Endodermal cell (in vitro differentiated cells): Measurements from ENCODE around the gene SEMA6D. TPM values are rescaled to one million over a fixed set of nuclear protein-coding genes. Genes with fewer than 3 reads are reported as not detected.

Experiments used
- DNase-seq: peaks from one replicate; pipeline ENCODE4 v3.0.0-alpha.2; 2017
- H3K27ac ChIP-seq: 2 replicates; pipeline ENCODE4 v1.5.1; 2013; ENCODE audit warnings: mild to moderate bottlenecking, low read depth, low read length, moderate library complexity
- H3K27me3 ChIP-seq: 2 replicates; pipeline ENCODE4 v1.6.1; 2013; ENCODE audit warnings: mild to moderate bottlenecking, low read length, moderate library complexity; ENCODE audit not compliant: insufficient read depth, control insufficient read depth, poor library complexity, severe bottlenecking
- H3K36me3 ChIP-seq: 2 replicates; pipeline ENCODE4 v1.7.0; 2013; ENCODE audit warnings: mild to moderate bottlenecking, low read length, moderate library complexity; ENCODE audit not compliant: control insufficient read depth, insufficient read depth
- H3K4me1 ChIP-seq: one replicate; pipeline ENCODE4 v1.7.0; 2013; ENCODE audit warnings: low read length; ENCODE audit not compliant: control insufficient read depth, insufficient read depth
- H3K4me3 ChIP-seq: 2 replicates; pipeline ENCODE4 v1.5.1; 2013; ENCODE audit warnings: mild to moderate bottlenecking, low read length, moderate library complexity
- H3K9ac ChIP-seq: 2 replicates; pipeline ENCODE4 v1.6.1; 2013; ENCODE audit warnings: mild to moderate bottlenecking, low read length, moderate library complexity; ENCODE audit not compliant: poor library complexity, severe bottlenecking; ENCODE audit errors: extremely low read depth
- H3K9me3 ChIP-seq: 2 replicates; pipeline ENCODE4 v1.6.1; 2013; ENCODE audit warnings: mild to moderate bottlenecking, low read length, moderate library complexity; ENCODE audit not compliant: control insufficient read depth
- H3K27ac Mint-ChIP-seq: 2 replicates; pipeline ENCODE4 v1.8.0; 2020; ENCODE audit warnings: mixed read lengths
- H3K27me3 Mint-ChIP-seq: 2 replicates; pipeline ENCODE4 v1.8.0; 2021; ENCODE audit warnings: mild to moderate bottlenecking, mixed read lengths; ENCODE audit not compliant: insufficient read depth
- H3K36me3 Mint-ChIP-seq: 2 replicates; pipeline ENCODE4 v1.8.0; 2020; ENCODE audit warnings: low read depth, mixed read lengths
- H3K4me1 Mint-ChIP-seq: 2 replicates; pipeline ENCODE4 v1.8.0; 2020; ENCODE audit warnings: mixed read lengths
- H3K4me3 Mint-ChIP-seq: 2 replicates; pipeline ENCODE4 v1.8.0; 2020; ENCODE audit warnings: mild to moderate bottlenecking, moderate library complexity, mixed read lengths
- H3K9me3 Mint-ChIP-seq: 2 replicates; pipeline ENCODE4 v1.8.0; 2020; ENCODE audit warnings: mild to moderate bottlenecking, mixed read lengths
- CTCF ChIP-seq: fragments of 200-600 bp; sonication (generic); conservative IDR thresholded peaks from 2 replicates; pipeline ENCODE4 v1.5.0; 2021; ENCODE audit warnings: antibody characterized with exemption, mild to moderate bottlenecking
- WGBS, 2 experiments: methylation state at CpG; one replicate each; pipeline versions ENCODE4 v1.1.5 to v1.1.7; 2013; ENCODE audit warnings: missing lambda C conversion rate in 2 of 2, mixed read lengths in 1 of 2; ENCODE audit not compliant: insufficient coverage in 1 of 2, insufficient read length in 1 of 2; 5-methylcytosine and 5-hydroxymethylcytosine counted together
- long read RNA-seq, 4 experiments: library from polyadenylated mRNA in 2 of 4; library from RNA in 1 of 4; library from capped mRNA in 1 of 4; stranded (forward) in 3 of 4; unstranded in 1 of 4; transcript quantifications; one replicate each; pipeline ENCODE4 v2.0.0, GENCODE V29; 2020 to 2021; ENCODE audit warnings: inconsistent platforms in 1 of 4
- polyA plus RNA-seq, 2 experiments: library from polyadenylated mRNA; stranded (reverse); fragments of 50-300 nt; gene quantifications; one replicate each; pipeline ENCODE4 v1.2.3, GENCODE V29; 2013
- total RNA-seq, 2 donors: library from RNA; stranded (reverse); fragmentation: NEBNext Ultra II Directional in 1 of 2; extraction: Animal tissue kit (Norgen Biotek cat#: 25700) in 1 of 2; gene quantifications; 2 replicates in 1 of 2; 3 replicates in 1 of 2; pipeline ENCODE4 v1.2.1, GENCODE V29; 2021

SEMA6D gene
- total RNA-seq, result 10 to 100 TPM; 23.6 to 48.7 TPM
- polyA plus RNA-seq (2013, experiment 1 of 2), result 58.9 TPM
- polyA plus RNA-seq (2013, experiment 2 of 2), result 45.9 TPM
- long read RNA-seq, experiment 1, partial matches to known transcripts, result 1 of 8 reads
- long read RNA-seq, experiment 1, other reads (novel, unspliced or antisense), result 7 of 8 reads
- long read RNA-seq, experiment 2, full-length matches to known transcripts, result 7 of 50 reads
- long read RNA-seq, experiment 2, partial matches to known transcripts, result 4 of 50 reads
- long read RNA-seq, experiment 2, other reads (novel, unspliced or antisense), result 39 of 50 reads
- long read RNA-seq, experiment 3, full-length matches to known transcripts, result 7 of 31 reads
- long read RNA-seq, experiment 3, partial matches to known transcripts, result 4 of 31 reads
- long read RNA-seq, experiment 3, other reads (novel, unspliced or antisense), result 20 of 31 reads
- long read RNA-seq, experiment 4, partial matches to known transcripts, result 1 of 1 reads
- long read RNA-seq, experiment 4, other reads (novel, unspliced or antisense), result 0 of 1 reads

DNA sequence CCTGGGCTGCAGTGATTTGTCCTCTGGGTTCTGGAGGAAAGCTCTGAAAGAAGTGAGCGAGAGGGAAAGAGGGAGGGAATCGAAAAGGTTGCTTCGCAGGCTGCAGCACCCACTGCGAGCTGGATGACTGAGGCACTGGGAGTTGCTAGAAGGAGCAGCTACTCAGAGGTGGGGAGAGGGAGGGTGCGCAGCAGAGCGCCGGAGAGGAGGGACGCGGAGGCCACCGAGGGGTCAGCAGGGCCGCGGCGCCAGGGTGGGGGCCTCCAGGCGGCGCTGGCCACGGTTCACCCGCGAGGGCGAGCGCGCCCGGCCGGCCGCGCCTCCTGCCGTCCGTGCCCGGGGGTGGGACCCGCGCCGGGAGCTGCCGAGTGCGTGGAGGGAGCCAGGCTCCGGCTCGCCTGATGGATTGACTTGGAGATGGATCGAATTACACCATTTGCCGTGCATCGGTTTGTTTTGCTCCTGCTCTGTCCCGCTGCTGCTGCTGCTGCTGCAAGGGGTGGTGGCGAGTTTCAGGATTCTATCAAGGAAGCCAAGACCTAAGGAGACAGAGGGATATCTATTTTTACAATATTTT is at the start of gene SEMA6D:
SEMA6D (plus strand) TSS at position 470 of the 577 bp plus-strand sequence. CDS start 42,294 bp downstream, outside the sequence.
- Histone ChIP-seq H3K27ac (peak within 1 kb of the TSS; percentile 65), H3K9ac (peak within 1 kb of the TSS; percentile 43), H3K4me3 (peak within 1 kb of the TSS; percentile 91), H3K9me3 (no peaks in the 10 kb centered on the region), H3K36me3 (peaks cover 5% of the 10 kb centered on the region), H3K27me3 (no peaks in the 10 kb centered on the region), H3K4me1 (peaks cover 10% of the 10 kb centered on the region)
- Mint-ChIP-seq H3K36me3 (peaks cover 7% of the 10 kb centered on the region), H3K27ac (peak within 1 kb of the TSS; percentile 87), H3K4me3 (peak within 1 kb of the TSS; percentile 90), H3K27me3 (peaks cover 24% of the 10 kb centered on the region), H3K4me1 (peaks cover 50% of the 10 kb centered on the region), H3K9me3 (peaks cover 2% of the 10 kb centered on the region)
- DNase-seq, result peak; percentile 91
- peak; percentile 70 for TF ChIP-seq CTCF
- 0% methylated on average over 5 to 40 of the region's 40 CpGs for WGBS, 2 experiments

DNA sequence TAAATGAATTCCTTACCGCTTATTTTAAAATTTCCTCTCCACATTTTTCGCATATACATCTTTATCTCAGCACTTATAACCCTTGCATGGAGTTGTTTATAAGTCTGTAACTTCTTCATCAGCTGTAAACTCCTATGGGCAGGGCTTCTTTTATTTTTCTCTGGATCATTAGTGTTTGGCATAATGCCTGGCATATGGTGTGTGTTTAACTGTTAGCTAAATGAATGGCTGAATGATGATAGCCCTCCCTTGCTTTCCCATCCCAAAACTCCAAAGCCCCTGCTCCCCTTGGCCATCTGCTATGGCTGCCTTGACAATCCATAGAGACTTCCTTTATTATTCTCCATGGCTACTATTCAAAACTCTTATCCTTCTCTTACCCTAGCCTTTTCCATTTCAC is 48.1 kb upstream of the SEMA6D start:
- no peak for DNase-seq
- H3K27me3 ChIP-seq, result peaks cover 17% of the 10 kb centered on the region
- no peak overlapping the region for H3K9ac ChIP-seq
- no peak overlapping the region for H3K27ac ChIP-seq
- Mint-ChIP-seq H3K27ac (no peak overlapping the region), H3K4me3 (no peak overlapping the region), H3K27me3 (peaks cover 42% of the 10 kb centered on the region), H3K4me1 (peaks cover 28% of the 10 kb centered on the region), H3K36me3 (no peaks in the 10 kb centered on the region), H3K9me3 (no peaks in the 10 kb centered on the region)
- H3K36me3 ChIP-seq, result no peaks in the 10 kb centered on the region
- TF ChIP-seq CTCF, result no peak
- H3K9me3 ChIP-seq, result no peaks in the 10 kb centered on the region
- 88% methylated on average over 2 of the region's 2 CpGs; no CpG with 5 or more reads in 1 of the 2 experiments for WGBS, 2 experiments
- peaks cover 15% of the 10 kb centered on the region for H3K4me1 ChIP-seq
- no peak overlapping the region for H3K4me3 ChIP-seq

DNA sequence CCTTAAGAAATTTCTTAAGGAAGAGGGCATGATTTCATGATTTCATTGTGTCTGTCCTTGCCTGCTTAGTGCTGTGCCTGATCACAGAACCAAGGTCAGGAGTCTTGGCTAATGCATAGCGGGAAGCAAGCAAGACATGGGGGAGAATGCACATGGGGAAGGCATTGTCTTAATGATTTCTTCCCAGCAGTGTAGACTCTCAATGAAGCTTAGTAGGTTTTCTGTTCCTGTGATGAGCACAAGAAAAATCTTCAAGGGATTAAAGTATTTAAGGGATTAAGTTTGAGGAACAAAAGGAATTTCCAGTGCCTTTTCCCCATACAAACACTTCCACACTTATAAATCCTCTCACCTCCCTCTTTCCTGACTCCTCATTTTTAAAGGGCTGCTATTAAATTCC is 46.9 kb upstream of the SEMA6D start:
- 72 to 90% methylated on average over 1 of the region's 1 CpG for WGBS, 2 experiments
- no peaks in the 10 kb centered on the region for H3K9me3 ChIP-seq
- H3K27me3 ChIP-seq, result peaks cover 21% of the 10 kb centered on the region
- peaks cover 37% of the 10 kb centered on the region for H3K4me1 Mint-ChIP-seq
- peaks cover 52% of the 10 kb centered on the region for H3K27me3 Mint-ChIP-seq
- H3K4me3 ChIP-seq, result no peak overlapping the region
- H3K36me3 Mint-ChIP-seq, result no peaks in the 10 kb centered on the region
- no peaks in the 10 kb centered on the region for H3K36me3 ChIP-seq
- no peak overlapping the region for H3K9ac ChIP-seq
- H3K27ac ChIP-seq, result no peak overlapping the region
- peaks cover 22% of the 10 kb centered on the region for H3K4me1 ChIP-seq
- TF ChIP-seq CTCF, result no peak
- no peaks in the 10 kb centered on the region for H3K9me3 Mint-ChIP-seq
- H3K4me3 Mint-ChIP-seq, result no peak overlapping the region
- no peak overlapping the region for H3K27ac Mint-ChIP-seq
- DNase-seq, result no peak
